Activated CD8-positive, alpha-beta memory T cell treated with anti-CD3 and anti-CD28 coated beads for 36 hours (primary cell): Measurements from ENCODE around the gene E2F1. TPM values are rescaled to one million over a fixed set of nuclear protein-coding genes. Genes with fewer than 3 reads are reported as not detected.

Experiments
- CTCF ChIA-PET: fragments of 350-600 bp; sonication (Branson Sonifier 250); formaldehyde crosslinking; loops from one replicate; lab custom pipeline; 2021; ENCODE audit warnings: antibody characterized with exemption; lab: Charles Lee
- POLR2A ChIA-PET: fragments of 350-600 bp; sonication (Branson Sonifier 250); formaldehyde crosslinking; loops from one replicate; lab custom pipeline; 2021; ENCODE audit warnings: antibody characterized with exemption; lab: Charles Lee
- total RNA-seq, 2 experiments: library from RNA; stranded (reverse); gene quantifications; one replicate each; pipeline ENCODE4 v1.2.3, GENCODE V29; 2021

Gene E2F1
- total RNA-seq, 2 experiments from 2014 or later, result 79.9 to 80.7 TPM

DNA sequence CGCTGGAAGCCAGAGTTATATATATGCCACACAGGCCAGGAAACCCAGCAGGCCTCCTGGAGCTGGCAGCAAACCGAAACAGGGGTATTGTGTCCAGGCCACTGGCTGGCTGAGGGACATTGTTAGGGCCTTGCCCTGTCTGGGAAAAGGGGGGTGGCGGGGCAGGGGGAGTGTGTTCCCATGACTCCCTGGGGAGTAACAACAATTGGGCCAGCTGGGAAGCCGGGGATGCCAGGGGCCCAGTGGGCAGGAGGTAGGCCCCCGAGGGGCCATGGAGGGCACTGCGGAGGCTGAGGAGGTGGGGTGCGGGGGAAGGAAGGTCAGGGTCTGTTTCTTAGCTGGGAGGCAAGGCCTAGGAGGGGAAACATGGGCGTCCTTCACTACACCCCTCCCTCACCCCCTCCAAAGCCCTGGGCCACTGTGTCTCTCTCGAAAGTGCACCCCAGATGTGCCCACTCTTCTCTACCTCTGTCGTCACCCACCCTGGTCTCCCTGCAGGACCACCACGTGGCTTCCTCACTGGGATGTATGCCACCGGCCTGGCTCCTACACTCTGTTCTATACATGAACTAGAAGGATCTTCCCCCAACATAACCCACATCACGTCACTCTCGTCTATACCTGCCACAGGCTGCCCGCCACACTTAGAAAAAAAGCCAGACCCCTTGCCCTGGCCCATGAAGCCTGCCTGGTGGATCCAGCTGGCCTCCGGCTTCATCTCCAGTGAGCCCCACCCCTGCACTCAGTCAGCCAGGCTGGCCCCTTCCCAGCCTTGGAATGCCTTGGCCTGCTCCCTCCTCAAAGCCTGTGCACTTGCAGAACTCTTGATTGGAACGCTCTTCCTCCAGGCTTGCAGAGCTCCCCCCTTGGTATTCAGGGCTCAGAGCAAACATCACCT lies 7.8 kb upstream of the E2F1 start:
- CTCF ChIA-PET, result interaction anchor here (1.2 kb wide), 1 partner anchor 30 kb away, joined by 3 read pairs; no protein-coding TSS in a partner anchor
- POLR2A ChIA-PET, result interaction anchor here (0.5 kb wide), 1 partner anchor 119 kb away, joined by 3 read pairs; no protein-coding TSS in a partner anchor

DNA sequence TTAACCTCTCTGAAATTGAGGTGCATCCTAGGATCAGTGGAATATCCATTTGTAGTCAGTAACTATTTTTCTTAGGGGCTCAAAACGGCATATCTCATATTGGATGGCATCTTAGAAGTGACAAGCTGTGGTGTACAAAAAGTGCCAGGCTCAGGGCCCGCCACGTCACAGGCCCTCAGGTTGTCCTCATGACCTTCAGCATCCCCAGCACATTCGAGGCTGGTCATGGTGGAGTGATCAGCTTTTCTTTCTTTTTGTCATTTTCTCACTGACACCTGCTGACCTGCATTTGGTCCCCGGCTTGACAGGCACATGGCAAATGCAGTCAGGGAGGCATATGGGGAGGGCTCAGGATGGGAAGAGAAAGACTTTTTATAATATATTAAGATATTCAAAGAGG lies 7.1 kb upstream of the E2F1 start:
- ChIA-PET POLR2A (no interaction called here), CTCF (interaction anchor here (1.2 kb wide), 1 partner anchor 30 kb away, joined by 3 read pairs; no protein-coding TSS in a partner anchor)

DNA sequence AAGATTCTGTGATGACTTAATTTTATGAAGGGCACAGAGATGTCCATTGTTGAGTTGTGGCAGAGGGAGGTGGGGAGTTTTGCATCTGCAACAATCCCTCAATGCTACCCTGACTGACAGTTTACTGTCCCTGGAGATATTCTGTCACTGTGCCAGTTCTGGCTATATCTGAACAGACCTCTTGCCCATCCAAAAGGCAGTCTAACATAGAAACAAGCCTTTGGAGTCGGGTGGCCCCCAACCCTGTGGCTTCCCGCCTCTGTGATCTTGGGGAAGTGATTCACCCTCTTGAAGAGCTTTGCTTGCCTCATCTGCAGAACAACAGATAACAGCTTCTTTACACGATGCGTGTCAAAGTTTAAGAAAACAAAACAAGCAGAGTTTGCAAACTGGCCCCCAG lies 3.8 kb upstream of the E2F1 start:
- ChIA-PET POLR2A (interaction anchor here (0.7 to 1.3 kb wide), 6 partner anchors 23 to 422 kb away, joined by 3 to 4 read pairs (median 4); partner anchors contain the start of genes ACTL10 and ZNF341), CTCF (interaction anchor here (1.2 kb wide), 2 partner anchors 22 to 23 kb away, joined by 3 read pairs; partner anchors contain the start of gene ACTL10)

DNA sequence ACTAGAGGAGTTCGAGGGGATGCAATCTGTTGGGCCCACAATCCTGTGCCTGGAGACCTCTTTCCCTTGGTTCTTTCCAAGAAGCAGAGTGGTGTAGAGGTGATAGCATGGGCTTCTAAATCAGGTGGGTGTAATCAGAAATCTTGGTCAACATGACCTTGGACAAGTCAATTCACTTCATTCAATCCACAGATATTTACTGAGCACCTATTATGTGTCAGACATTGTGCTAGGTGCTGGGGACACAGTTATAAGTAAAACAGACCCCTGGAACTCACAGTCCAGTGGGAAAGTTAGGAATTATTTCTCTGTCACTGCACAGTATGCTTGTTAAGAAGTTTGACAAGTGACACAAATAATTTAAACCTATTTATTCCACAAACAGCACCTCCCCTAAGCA lies 3.3 kb upstream of the E2F1 start:
- POLR2A ChIA-PET, result interaction anchor here (0.7 to 1.0 kb wide), 5 partner anchors 23 to 423 kb away, joined by 3 to 4 read pairs (median 3); partner anchors contain the start of gene ACTL10
- CTCF ChIA-PET, result interaction anchor here (1.2 kb wide), 2 partner anchors 22 to 23 kb away, joined by 3 read pairs; partner anchors contain the start of gene ACTL10

DNA sequence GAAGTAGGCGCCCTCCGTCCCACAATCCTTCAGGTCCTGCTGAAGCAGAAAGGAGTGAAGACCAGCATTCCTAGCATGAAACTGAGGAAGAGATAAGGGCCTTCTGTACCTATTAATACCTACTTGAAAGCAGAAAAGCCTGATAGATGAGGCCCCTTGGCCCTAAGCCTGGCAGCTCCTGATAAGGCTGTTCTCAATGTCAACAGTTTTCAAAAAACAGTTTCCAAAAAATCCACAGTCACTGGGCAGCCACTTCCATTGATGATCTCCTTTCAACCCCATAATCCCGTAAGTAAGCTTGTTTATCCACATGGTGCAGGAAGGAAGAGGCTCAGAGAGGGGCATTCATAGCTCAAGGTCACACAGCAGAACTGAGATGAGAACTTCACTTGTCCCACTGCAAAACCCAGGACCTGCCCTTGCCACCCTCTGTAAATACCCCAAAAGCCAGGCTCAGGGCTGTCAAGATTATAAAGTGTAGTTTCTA lies 2.8 kb upstream of the E2F1 start:
- CTCF ChIA-PET, result interaction anchor here (1.2 to 1.6 kb wide), 2 partner anchors 16 to 22 kb away, joined by 3 read pairs; partner anchors contain the start of gene ACTL10
- POLR2A ChIA-PET, result no interaction called here

DNA sequence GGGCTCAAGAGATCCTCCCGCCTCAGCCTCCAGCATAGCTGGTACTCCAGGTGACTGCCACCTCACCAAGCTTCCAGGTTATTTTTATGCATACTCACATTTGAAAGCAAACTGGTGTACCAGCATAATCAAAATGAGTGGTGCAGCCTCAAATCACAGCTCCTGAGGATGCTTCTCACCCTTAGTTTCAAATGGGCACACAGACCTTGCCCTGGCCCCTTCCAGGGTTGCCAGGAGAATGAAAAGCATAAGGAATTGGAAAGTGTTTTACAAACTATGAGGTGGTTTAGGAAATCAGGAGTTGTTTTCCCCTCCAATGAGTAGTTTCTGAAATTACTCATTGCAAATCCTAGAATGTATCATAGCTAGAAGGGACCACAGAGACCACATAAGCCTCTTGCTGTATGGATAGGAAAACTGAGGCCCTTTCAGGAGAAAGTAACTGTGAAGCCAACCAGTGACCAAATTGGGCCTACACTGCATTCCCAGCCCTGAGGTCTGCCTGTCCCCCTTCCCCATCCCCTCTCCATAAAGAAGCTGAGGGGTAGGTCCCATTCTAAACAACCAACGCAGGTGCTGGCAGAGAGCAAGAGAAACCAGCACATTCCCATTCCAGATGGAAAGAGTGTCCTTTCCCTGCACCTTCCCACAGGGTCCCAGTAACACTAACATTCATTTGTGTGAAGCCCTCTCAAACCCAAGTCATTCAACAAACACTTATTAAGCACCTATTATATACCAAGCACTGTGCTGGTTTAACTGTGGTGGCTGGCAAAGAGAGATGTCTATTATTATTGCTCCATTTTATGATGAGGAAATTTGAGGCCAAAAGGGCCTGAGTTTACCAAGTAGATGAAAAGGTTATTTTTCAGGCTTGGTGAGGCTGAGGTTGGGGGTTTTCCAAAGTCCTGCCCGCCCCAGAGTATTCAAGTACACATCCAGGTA lies 2.1 kb upstream of the E2F1 start:
- POLR2A ChIA-PET, result interaction anchor here (1.2 to 1.8 kb wide), 2 partner anchors 9 to 32 kb away, joined by 3 to 5 read pairs; partner anchors contain the start of gene PXMP4
- CTCF ChIA-PET, result interaction anchor here (1.4 to 1.6 kb wide), 2 partner anchors 15 to 44 kb away, joined by 3 to 5 read pairs; partner anchors contain the start of gene ZNF341

DNA sequence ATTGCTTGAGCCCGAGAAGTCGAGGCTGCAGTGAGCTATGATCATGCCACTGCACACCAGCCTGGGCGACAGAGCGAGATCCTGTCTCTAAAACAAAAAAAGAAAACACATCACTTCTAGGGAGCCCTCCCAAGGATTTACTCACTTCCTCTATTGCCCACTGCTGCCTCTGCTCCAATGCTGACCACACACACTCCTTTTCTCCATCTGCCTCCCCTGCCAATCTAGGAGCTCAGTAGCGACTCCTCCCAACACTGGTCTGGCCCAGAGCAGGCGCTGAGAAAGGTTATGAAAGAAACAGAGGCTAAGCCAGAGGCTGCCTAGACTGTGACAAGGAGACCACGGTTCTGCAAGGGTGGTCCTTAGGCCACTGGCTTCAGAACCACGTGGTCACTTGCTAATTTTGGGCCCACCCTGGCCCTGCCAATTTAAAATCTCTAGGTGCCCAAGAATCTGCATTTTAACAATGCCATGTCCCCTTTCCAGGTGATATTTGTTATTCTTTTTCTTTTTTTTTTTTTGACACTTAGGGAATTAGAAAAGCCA lies 1.3 kb upstream of the E2F1 start:
- POLR2A ChIA-PET, result interaction anchor here (0.8 to 1.8 kb wide), 3 partner anchors 8 to 33 kb away, joined by 3 to 5 read pairs (median 3); partner anchors contain the start of gene PXMP4

DNA sequence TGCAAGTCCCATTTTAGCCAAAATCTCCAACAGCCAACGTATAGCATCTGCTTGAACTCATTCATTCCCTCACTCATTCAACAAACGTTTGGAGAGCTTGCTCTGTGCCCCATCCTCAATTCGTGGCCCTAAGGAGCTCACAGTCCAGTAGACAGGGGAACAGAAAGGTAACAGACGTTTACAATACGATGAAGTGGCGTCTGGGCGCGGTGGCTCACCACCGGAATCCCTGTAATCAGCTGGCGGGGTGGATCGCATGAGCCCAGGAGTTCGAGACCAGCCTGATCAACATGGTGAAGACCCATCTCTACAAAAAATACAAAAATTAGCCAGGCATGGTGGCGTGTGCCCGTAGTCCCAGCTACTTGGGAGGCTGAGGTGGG lies 790 bp upstream of the E2F1 start:
- ChIA-PET POLR2A (interaction anchor here (0.8 to 1.8 kb wide), 2 partner anchors 19 to 33 kb away, joined by 3 to 5 read pairs; partner anchors contain the start of gene PXMP4), CTCF (interaction anchor here (1.0 to 1.6 kb wide), 4 partner anchors 19 to 64 kb away, joined by 3 to 6 read pairs (median 4); partner anchors contain the start of genes PXMP4 and ZNF341)

More for the DNA sequence above, 1.3 kb upstream of the E2F1 start:
- CTCF ChIA-PET, result interaction anchor here (1.0 to 1.6 kb wide), 5 partner anchors 14 to 64 kb away, joined by 3 to 6 read pairs (median 4); partner anchors contain the start of genes PXMP4 and ZNF341

DNA sequence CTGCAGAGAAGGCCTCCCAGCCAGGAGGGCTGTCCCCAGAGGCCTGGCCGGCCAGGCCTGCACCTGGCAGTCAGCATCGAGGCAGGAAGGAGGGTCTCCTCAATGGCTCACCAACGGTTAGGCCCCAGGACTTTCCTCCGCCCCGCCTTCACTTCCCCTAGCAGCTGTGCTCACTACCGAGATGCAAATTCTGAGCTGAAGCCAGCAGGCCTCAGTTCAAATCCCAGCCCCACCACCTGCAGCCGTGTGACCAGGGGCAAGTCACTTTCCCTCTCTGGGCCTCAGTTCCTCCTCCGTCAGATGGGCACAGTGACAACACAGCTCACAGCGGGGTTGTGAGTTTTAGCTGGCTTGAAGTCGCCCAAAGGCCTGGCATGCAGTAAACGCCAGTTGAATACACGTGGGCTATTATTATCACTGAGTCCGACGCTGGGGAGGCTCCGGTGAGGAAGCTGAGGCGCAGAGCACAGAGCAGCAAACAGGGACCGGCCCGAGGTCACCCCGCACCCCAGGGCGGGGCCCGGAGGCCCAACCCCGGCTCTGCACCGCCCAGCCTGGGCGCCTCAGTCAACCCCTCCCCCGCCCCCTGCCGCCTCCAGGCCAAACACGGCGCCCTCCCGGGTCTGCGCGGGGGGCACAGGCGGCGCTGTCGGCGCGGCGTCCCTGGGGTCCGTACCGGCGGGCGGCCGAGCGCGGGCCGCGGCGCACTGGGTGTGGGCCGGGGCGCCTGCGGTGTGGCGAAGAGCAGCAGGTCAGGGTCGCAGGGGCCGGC lies 671 bp downstream of the E2F1 start:
- ChIA-PET POLR2A (interaction anchor here (0.5 to 2.5 kb wide), 7 partner anchors 10 to 274 kb away, joined by 3 to 23 read pairs (median 7); partner anchors contain the start of genes ACTL10 and PXMP4), CTCF (interaction anchor here (1.0 to 1.5 kb wide), 4 partner anchors 18 to 228 kb away, joined by 3 to 8 read pairs (median 3); partner anchors contain the start of gene ZNF341)

DNA sequence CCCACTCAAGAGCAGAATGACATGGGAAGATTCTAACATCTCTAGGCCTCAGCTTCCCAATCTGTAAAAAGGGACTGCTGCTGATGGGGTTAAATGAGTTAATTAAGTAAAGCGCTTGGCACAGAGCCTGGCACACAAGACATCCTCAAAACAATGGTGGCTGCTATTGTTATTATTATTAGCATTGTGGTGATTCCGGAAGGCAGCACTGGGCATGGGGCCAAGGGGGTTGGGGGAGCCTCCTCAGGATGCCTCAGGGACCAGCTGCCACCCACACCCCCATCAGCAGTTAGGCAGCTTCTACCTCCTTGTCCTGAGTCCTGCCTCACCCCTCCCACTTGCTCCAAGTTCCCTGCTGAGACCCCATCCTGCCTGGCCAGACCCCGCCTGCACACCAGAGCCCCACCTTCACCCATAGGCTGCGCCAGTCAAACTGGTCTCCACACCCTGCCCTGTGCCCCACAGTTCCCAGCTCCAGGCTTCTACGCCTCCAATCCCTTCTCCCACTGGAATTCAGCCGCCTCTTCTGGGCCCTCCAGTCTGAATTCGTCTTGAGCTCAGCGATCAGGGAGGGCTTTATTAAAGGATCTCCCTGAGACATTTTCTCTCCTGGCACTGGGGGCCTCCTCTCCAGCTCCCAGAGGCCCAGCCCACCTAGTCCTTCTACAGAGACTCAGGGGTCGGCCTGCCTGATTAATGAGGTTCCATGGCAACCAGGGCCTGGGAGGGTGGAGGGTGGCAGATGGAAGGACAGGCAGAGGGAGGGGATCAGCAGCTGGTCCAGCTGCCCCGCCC lies 1.5 kb downstream of the E2F1 start:
- POLR2A ChIA-PET, result interaction anchor here (1.6 to 2.5 kb wide), 4 partner anchors 9 to 35 kb away, joined by 7 to 23 read pairs (median 8); partner anchors contain the start of genes ACTL10 and PXMP4
- CTCF ChIA-PET, result interaction anchor here (1.0 to 1.5 kb wide), 4 partner anchors 17 to 227 kb away, joined by 3 to 8 read pairs (median 3); partner anchors contain the start of gene ZNF341

DNA sequence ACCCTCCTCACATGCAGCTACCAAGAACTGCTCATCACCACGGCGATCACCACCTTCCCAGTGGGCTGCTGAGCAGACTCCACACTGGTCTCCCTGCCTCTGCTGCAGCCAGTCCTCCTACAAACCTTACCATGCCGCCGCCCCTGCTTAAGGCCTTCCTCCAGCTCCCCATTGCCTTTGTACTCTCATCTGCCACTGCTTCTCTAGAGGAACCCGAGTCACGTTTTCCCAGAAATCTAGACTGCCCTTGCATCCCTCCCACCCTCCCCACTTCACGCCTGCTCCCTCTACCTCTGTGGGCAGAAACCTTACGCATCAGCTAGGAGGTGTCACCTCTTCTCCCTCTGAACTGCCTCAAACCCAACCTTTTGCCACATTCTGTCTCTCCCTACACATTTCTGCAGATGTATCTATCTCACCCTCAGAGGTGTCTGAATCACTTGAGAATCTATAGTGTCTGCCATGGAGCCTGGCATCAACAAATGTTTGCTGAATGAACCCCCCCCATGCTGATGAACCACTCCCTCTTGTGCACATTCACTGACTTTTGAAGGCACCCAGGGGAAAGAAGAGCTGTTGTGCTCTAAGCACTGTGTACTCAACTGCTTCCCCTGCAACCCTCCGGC lies 4.3 kb downstream of the E2F1 start:
- CTCF ChIA-PET, result interaction anchor here (0.6 to 1.6 kb wide), 5 partner anchors 8 to 27 kb away, joined by 3 to 8 read pairs (median 4); partner anchors contain the start of gene NECAB3
- POLR2A ChIA-PET, result interaction anchor here (1.1 to 1.9 kb wide), 3 partner anchors 14 to 38 kb away, joined by 4 to 12 read pairs (median 8); partner anchors contain the start of genes ACTL10, C20orf144 and PXMP4

DNA sequence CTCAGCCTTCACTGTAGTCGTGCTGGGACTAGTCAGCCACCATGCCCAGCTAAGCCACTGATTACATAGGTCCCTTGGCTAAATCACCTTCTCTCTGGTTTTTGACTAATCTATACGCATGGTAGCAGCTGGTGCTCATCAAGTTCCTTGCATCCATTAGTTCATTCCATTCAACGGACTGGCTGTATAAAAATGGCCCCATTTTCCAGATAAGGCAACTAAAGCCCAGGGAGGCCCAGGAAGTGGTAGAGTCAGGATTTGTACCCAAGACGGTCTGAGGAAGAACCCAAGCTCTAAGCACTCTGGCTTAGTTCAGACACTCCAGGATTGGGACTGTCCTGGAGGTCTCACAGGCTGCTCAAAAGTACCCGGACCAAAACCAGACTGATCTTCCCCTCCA lies 4.9 kb downstream of the E2F1 start:
- ChIA-PET CTCF (interaction anchor here (1.3 to 1.6 kb wide), 3 partner anchors 11 to 17 kb away, joined by 4 to 8 read pairs (median 4); no protein-coding TSS in a partner anchor), POLR2A (interaction anchor here (0.6 to 1.9 kb wide), 4 partner anchors 14 to 61 kb away, joined by 3 to 12 read pairs (median 6); partner anchors contain the start of genes ACTL10, C20orf144 and PXMP4)

DNA sequence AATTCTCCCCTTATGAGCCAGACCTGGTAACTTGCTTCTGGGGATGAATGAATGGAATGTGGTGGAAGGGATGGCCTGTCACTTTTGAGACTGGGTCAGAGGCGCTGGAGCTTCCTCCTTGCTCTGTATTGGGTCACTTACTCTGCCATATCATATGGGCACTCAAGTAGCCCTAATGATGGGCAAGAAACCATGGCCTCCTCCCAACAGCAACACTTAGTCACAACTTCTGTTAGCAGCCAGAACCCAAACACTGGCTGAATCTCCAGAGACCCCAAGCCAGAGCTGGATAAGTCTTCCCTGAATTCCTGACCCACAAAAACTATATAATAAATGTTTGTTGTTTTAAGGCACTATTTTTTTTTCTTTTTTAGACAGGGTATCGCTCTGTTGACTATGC lies 5.5 kb downstream of the E2F1 start:
- CTCF ChIA-PET, result interaction anchor here (1.2 to 1.6 kb wide), 3 partner anchors 12 to 16 kb away, joined by 4 to 8 read pairs (median 6); no protein-coding TSS in a partner anchor
- POLR2A ChIA-PET, result interaction anchor here (0.5 to 1.9 kb wide), 6 partner anchors 13 to 255 kb away, joined by 3 to 12 read pairs (median 4); partner anchors contain the start of genes ACTL10 and PXMP4

DNA sequence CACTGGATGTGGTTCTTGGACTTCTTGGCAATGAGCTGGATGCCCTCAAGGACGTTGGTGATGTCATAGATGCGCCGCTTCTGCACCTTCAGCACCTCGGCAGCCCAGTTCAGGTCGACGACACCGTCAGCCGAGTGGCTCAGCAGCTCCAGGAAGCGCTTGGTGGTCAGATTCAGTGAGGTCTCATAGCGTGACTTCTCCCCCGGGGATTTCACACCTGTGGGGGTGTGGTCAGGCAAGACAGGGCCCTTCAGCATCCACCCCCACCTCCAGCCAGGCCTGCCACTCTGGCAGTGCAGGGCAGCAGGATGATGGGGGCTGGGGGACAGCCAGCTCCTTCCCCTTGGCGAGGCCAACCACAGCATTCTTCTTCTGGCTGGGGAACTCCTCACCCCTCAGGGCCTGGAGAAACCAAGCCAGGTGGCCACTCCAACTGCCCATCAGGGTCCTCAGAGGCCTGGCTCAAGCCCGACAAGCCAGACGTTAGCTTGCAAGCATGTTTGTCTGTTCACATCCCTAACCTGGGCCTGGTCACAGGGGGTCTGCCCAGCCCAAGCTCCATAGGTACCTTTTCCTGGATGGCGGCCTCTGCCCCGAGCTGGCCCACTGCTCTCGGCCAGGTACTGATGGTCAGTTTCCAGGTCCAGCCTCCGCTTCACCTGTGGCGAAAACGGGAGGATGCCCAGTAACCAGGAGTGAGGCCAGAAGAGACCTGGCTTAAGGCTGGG lies 6.3 kb downstream of the E2F1 start:
- POLR2A ChIA-PET, result interaction anchor here (0.5 to 1.3 kb wide), 5 partner anchors 10 to 254 kb away, joined by 3 to 6 read pairs (median 4); partner anchors contain the start of genes ACTL10 and PXMP4
- CTCF ChIA-PET, result interaction anchor here (1.2 to 1.6 kb wide), 3 partner anchors 12 to 41 kb away, joined by 4 to 6 read pairs (median 4); partner anchors contain the start of gene PXMP4
